BJ (cell line): ENCODE data around the gene DDIT3. TPM values are rescaled to one million over a fixed set of nuclear protein-coding genes. Genes with fewer than 3 reads are reported as not detected.

Experiments
- CTCF ChIA-PET: fragments of 350-600 bp; formaldehyde crosslinking; extraction: SDS; loops from one replicate; lab custom pipeline; 2021; ENCODE audit warnings: antibody characterized with exemption, inconsistent platforms; lab: Yijun Ruan, JAX
- POLR2A ChIA-PET: fragments of 300-600 bp; sonication (Branson Sonifier 250); formaldehyde crosslinking; extraction: SDS; loops from one replicate; lab custom pipeline; 2021; ENCODE audit warnings: antibody characterized with exemption; lab: Charles Lee
- DNase-seq: peaks from one replicate; pipeline ENCODE4 v3.0.0-alpha.2; 2011; ENCODE audit warnings: low read depth
- H3K27me3 ChIP-seq: 2 replicates; pipeline ENCODE4 v1.6.0; 2011; ENCODE audit warnings: low read length; ENCODE audit not compliant: control insufficient read depth, insufficient read depth
- H3K36me3 ChIP-seq: 2 replicates; pipeline ENCODE4 v1.5.1; 2011; ENCODE audit warnings: low read length; ENCODE audit not compliant: control insufficient read depth, insufficient read depth
- H3K4me3 ChIP-seq: 2 replicates; pipeline ENCODE4 v1.5.1; 2011; ENCODE audit warnings: low read depth, mild to moderate bottlenecking, control low read depth, low read length
- polyA plus RNA-seq: library from polyadenylated mRNA; depleted of rRNA; stranded (reverse); fragments of >200 nt; gene quantifications from 2 replicates; pipeline ENCODE4 v1.2.3, GENCODE V29; 2011
- TF ChIP-seq, protein P1 (sequence below): IDR thresholded peaks from 2 replicates; pipeline ENCODE4 v1.5.1; 2011; ENCODE audit warnings: low read depth, mild to moderate bottlenecking, control low read depth, inconsistent platforms, low read length, moderate library complexity; ENCODE audit not compliant: insufficient read depth

The DDIT3 gene
- polyA plus RNA-seq, 1 experiment, result 65.4 TPM

DNA sequence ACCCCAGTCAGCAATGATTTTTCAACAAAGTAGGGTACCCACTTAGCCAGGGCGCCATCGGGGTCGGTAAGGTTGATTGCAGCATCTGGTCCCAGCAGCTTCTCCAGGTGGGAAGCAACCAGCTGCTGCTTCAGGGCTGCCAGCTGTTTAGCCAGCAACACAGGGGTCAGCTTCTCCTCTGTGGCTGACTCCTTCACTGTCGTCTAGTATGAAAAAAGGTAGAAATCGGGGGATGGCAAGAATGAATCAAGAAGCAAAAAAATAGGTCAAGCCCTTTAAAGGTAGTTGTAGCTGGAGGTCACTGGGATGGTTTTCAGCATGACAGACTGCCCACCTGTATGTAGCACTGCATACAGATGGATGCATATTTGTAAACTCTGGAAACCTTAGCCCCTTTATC is 13.9 kb upstream of the DDIT3 start:
- TF ChIP-seq, protein P1, sequence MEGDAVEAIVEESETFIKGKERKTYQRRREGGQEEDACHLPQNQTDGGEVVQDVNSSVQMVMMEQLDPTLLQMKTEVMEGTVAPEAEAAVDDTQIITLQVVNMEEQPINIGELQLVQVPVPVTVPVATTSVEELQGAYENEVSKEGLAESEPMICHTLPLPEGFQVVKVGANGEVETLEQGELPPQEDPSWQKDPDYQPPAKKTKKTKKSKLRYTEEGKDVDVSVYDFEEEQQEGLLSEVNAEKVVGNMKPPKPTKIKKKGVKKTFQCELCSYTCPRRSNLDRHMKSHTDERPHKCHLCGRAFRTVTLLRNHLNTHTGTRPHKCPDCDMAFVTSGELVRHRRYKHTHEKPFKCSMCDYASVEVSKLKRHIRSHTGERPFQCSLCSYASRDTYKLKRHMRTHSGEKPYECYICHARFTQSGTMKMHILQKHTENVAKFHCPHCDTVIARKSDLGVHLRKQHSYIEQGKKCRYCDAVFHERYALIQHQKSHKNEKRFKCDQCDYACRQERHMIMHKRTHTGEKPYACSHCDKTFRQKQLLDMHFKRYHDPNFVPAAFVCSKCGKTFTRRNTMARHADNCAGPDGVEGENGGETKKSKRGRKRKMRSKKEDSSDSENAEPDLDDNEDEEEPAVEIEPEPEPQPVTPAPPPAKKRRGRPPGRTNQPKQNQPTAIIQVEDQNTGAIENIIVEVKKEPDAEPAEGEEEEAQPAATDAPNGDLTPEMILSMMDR, result no peak
- ChIA-PET CTCF (no interaction called here), POLR2A (interaction anchor here (0.6 kb wide), 1 partner anchor 12 kb away, joined by 3 read pairs; no protein-coding TSS in a partner anchor)
- no peaks in the 10 kb centered on the region for H3K27me3 ChIP-seq
- peaks cover 37% of the 10 kb centered on the region for H3K36me3 ChIP-seq
- no peak overlapping the region for H3K4me3 ChIP-seq
- no peak for DNase-seq

DNA sequence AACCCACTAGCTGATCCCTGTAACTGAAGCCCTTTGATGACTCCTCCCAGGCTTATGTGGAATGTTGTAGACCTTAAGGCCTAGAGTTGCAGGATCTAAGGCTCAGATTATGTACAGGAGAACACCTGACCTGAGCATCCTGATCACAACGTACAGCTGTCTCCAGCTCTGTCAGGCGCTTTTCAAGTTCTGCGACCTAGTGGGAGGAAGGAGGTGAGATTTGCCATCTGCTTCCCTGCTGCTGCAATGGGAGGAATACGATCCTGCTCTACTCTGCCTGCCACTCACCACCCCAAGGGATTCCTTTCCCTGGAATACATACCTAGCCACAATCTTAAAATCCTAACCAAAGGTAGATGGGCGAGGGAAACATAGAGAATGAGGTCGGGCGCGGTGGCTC is 12.8 kb upstream of the DDIT3 start:
- ChIA-PET POLR2A (no interaction called here), CTCF (no interaction called here)
- TF ChIP-seq, protein P1, result no peak
- H3K4me3 ChIP-seq, result no peak overlapping the region
- no peaks in the 10 kb centered on the region for H3K27me3 ChIP-seq
- no peak for DNase-seq
- H3K36me3 ChIP-seq, result peaks cover 40% of the 10 kb centered on the region

DNA sequence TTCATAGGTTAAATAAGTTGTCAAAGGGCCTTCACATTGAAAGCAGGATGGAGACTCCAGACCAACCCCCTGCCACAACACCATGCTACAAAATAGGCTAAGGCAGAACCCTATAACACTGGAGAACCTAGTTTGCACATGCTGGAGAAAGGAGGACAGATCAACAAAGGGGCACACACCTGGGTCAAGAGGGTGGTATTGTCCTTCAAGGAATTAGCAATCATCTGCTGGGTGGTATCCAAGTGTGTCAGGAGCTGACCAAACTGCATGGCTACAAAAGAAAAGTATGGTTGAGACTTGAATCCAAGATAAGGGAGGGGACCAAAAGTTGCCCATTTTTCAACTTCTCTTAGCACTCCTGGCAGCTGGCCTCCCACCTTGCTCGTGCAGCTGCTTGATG is 11.5 kb upstream of the DDIT3 start:
- DNase-seq, result no peak
- H3K4me3 ChIP-seq, result no peak overlapping the region
- ChIA-PET POLR2A (no interaction called here), CTCF (interaction anchor here (0.6 to 1.1 kb wide), 2 partner anchors 13 to 101 kb away, joined by 3 read pairs; partner anchors contain the start of gene B4GALNT1)
- H3K27me3 ChIP-seq, result no peaks in the 10 kb centered on the region
- TF ChIP-seq, protein P1, result no peak
- peaks cover 44% of the 10 kb centered on the region for H3K36me3 ChIP-seq

DNA sequence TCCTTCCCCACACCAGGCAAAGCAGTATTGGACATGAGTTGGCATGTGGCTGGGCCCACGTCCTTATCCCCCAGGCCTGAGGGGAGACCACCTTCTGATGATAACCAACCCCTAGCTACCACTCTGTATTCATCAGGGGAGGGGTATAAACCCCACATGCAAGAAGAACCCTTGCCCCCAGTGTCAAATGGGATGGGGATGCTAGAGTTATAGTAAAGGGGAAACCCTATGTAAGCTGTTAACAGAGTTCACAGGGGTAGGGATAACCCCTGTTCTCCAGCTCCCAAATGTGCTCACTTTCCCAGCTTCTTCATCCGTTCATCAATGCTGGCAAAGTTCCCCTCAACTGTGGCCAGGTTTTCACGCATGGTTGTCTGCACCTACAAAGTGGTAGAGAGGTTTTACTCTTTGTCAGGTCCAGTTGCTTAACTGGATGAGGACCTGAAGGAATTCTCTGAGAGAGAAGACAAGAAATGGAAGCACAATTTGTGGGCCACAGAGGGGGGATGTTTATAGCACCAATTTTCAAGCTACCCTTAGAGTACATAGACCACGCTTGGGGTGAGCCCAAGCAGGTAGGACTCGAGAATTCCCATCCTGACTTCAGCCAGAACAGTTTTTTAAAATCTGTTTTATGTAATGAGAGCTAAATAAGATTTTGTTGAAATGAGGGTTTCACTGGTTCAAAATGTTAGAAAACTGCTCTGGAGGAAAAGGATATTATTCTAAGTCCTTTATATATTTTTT is 10.3 kb upstream of the DDIT3 start:
- ChIA-PET CTCF (interaction anchor here (1.1 kb wide), 1 partner anchor 13 kb away, joined by 3 read pairs; no protein-coding TSS in a partner anchor), POLR2A (interaction anchor here (0.6 kb wide), 1 partner anchor 11 kb away, joined by 4 read pairs; no protein-coding TSS in a partner anchor)
- Histone ChIP-seq H3K36me3 (peaks cover 48% of the 10 kb centered on the region), H3K4me3 (no peak overlapping the region), H3K27me3 (no peaks in the 10 kb centered on the region)
- DNase-seq, result no peak
- TF ChIP-seq, protein P1, result no peak

DNA sequence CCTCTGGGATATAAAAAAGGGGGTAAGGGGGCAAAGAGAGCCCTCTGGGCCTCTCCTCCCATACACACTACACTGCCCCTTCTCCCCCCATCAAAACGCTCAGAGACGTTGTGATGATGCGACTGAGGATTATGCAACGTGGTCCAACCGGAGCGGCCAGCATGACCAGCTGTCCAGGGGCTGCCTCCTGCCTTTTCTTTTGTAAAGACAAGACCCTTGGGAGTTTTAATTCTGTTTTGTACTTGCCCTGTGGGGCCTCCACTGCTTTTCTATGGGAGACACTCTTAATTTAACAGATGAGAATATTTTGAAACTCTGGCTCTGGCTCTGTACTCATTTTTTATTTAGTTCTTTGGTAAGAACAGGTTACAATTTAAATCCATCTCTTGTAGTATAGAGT is 9.5 kb upstream of the DDIT3 start:
- Histone ChIP-seq H3K36me3 (peaks cover 49% of the 10 kb centered on the region), H3K27me3 (no peaks in the 10 kb centered on the region), H3K4me3 (no peak overlapping the region)
- TF ChIP-seq, protein P1, result no peak
- DNase-seq, result no peak
- POLR2A ChIA-PET, result interaction anchor here (0.6 kb wide), 1 partner anchor 10 kb away, joined by 4 read pairs; no protein-coding TSS in a partner anchor
- CTCF ChIA-PET, result no interaction called here
